ENCODE results near the gene MINAR2.

The MINAR2 gene

GRCh38 chr5:129771058-129771838, 23.4 kb downstream of the MINAR2 start:
- peak; percentile 21 for DNase-seq (ENCODE audit: low spot score)

DNA sequence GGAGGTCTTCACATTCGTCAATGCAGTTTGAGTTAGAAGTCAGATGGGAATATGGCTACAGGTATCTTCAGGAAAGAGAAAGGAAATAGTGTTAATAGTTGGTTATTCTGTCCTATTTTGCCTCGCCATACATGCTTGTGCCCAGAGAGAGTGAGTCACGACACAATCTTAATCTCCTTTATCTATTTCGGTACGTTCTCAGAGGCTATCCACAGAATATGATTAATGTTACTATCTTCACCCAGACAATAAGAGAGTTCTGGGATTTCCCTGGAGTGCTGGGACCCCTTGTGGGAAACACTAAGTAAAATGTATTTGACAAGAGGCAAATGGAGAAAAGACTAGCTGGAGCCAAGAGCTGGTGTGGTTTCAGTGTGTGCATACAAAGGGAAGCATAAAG, 25.5 kb downstream of the MINAR2 start:
- DNase-seq (ENCODE audit: low spot score): no peak

GRCh38 chr5:129781594-129781993, 33.7 kb downstream of the MINAR2 start:
- no peak for DNase-seq (ENCODE audit: low spot score)

- DNase-seq (ENCODE audit: low spot score): no peak
Measured at GRCh38 chr5:129803403-129803802, 55.5 kb downstream of the MINAR2 start.

DNA sequence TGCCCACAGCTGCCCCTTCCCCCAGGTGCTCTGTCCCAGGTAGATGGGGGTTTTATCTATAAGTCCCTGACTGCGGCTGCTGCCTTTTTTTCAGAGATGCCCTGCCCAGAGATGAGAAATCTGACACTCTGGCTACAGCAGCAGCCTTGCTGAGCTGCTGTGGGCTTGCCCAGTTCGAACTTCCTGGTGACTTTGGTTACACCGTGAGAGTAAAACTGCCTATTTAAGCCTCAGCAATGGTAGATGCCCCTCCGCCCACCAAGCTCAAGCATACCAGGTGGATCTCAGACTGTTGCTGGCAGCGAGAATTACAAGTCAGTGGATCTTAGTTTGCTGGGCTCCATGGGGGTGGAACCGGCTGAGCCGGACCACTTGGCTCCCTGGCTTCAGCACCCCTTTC, 56.8 kb downstream of the MINAR2 start:
- no peak for DNase-seq (ENCODE audit: low spot score)

DNA sequence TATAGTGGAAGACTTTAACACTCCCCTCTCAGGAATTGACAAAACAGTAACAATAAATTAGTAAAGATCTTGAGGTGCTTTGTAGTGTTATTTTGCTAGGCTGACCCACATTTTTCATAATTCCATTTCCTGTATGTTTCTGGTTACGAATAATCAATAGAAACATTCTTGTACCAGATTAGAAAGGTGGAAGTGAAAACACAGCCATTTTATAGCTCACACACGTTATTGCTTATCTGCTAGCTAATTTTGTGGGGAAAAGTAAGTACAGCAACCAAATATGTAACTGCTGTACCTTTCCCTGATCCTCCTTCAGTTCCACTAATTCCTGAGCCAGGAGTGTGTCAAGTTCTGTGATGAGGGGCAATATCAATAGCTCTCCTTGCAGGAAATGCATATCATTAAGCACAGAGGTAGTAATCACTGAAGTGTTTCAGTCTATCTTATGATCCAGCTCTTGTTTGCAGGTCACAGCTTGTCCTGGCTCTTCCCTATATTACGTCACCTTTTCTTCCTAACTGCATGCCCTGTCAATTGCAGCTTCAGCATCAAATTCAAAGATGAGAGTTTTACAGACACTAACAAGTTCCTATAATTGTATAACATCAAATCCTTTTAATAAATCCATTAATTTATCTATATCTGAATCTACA, 59.4 kb downstream of the MINAR2 start:
- DNase-seq (ENCODE audit: low spot score): no peak
